A204.1 (cell line): ENCODE measurements around the gene DLGAP4.

ENCODE experiments used
- FAIRE-seq: peaks from 2 replicates; lab custom pipeline; 2012; peaks lifted over from hg19 to GRCh38; lab: Jason Lieb, UNC

DLGAP4 gene

GRCh38 chr20:36309643-36310042, 3.5 kb downstream of the DLGAP4 start:
- FAIRE-seq, result no peak

- no peak for FAIRE-seq
Measured at GRCh38 chr20:36310215-36310981, 4.3 kb downstream of the DLGAP4 start.

GRCh38 chr20:36311141-36311853, 5.2 kb downstream of the DLGAP4 start:
- no peak for FAIRE-seq

- no peak for FAIRE-seq
Measured at GRCh38 chr20:36311854-36312723, 6.0 kb downstream of the DLGAP4 start.

GRCh38 chr20:36312724-36313441, 6.7 kb downstream of the DLGAP4 start:
- FAIRE-seq, result no peak

GRCh38 chr20:36313476-36313875, 7.3 kb downstream of the DLGAP4 start:
- no peak for FAIRE-seq

GRCh38 chr20:36313926-36314325, 7.8 kb downstream of the DLGAP4 start:
- no peak for FAIRE-seq

- no peak for FAIRE-seq
Measured at GRCh38 chr20:36314734-36315544, 8.8 kb downstream of the DLGAP4 start.

GRCh38 chr20:36315545-36316351, 9.6 kb downstream of the DLGAP4 start:
- FAIRE-seq, result no peak

GRCh38 chr20:36317675-36318074, 11.5 kb downstream of the DLGAP4 start:
- FAIRE-seq, result no peak

GRCh38 chr20:36318166-36318565, 12.0 kb downstream of the DLGAP4 start:
- no peak for FAIRE-seq

- FAIRE-seq, result no peak
Measured at GRCh38 chr20:36319356-36320260, 13.5 kb downstream of the DLGAP4 start.

GRCh38 chr20:36320261-36320897, 14.2 kb downstream of the DLGAP4 start:
- FAIRE-seq, result no peak

GRCh38 chr20:36320898-36321695, 15.0 kb downstream of the DLGAP4 start:
- FAIRE-seq, result no peak

- no peak for FAIRE-seq
Measured at GRCh38 chr20:36322131-36322530, 16.0 kb downstream of the DLGAP4 start.

GRCh38 chr20:36330091-36330490, 24.0 kb downstream of the DLGAP4 start:
- FAIRE-seq, result no peak

- no peak for FAIRE-seq
Measured at GRCh38 chr20:36331209-36331608, 25.1 kb downstream of the DLGAP4 start.

GRCh38 chr20:36333841-36334240, 27.7 kb downstream of the DLGAP4 start:
- FAIRE-seq, result no peak
